ENCODE data around the gene CD69. TPM values are rescaled to one million over a fixed set of nuclear protein-coding genes. Genes with fewer than 3 reads are reported as not detected.

Gene CD69
- total RNA-seq, 1 experiment from 2014 or later: not detected

GRCh38 chr12:9761419-9761781, 699 bp upstream of the CD69 start:
- Histone ChIP-seq H3K9me3 (ENCODE audit: insufficient read depth, low read depth) (no peaks in the 10 kb centered on the region; the same call in 1 of the 2 replicates), H3K4me3 (no peak overlapping the region), H3K9me2 (ENCODE audit: insufficient read depth) (no peaks in the 10 kb centered on the region), H3K4me2 (no peak overlapping the region), H2AFZ (no peak overlapping the region), H3F3A (ENCODE audit: insufficient read depth, low read depth) (no peaks in the 10 kb centered on the region), H3K36me3 (ENCODE audit: low read depth) (no peaks in the 10 kb centered on the region), H3K4me1 (replicated peaks; ENCODE audit: insufficient read depth) (no peaks in the 10 kb centered on the region), H3K27me3 (ENCODE audit: insufficient read depth, low read depth) (no peaks in the 10 kb centered on the region), H3K79me2 (ENCODE audit: low read depth) (no peaks in the 10 kb centered on the region), H3K27ac (no peak overlapping the region), H4K20me1 (ENCODE audit: insufficient read depth) (no peaks in the 10 kb centered on the region)
- ChIA-PET POLR2A (ENCODE audit: unreplicated experiment) (interaction anchor here (0.6 kb wide), 1 partner anchor 80 kb away, joined by 8 read pairs; no protein-coding TSS in a partner anchor), CTCF (interaction anchor here (0.5 to 1.2 kb wide), 2 partner anchors 12 to 29 kb away, joined by 3 to 4 read pairs; no protein-coding TSS in a partner anchor)
- DNase-seq: no peak
- no TSS peak for BruUV-seq (replicated peaks)
- TF ChIP-seq EZH2 (IDR thresholded peaks at IDR 0.05; ENCODE audit: low read depth) (no peak), CTCF (conservative IDR thresholded peaks at IDR 0.05) (no peak)
- intact Hi-C loops (cut with micrococcal nuclease; ENCODE audit: unreplicated experiment): no loop called here

- Histone ChIP-seq H3K27me3 (ENCODE audit: insufficient read depth, low read depth) (no peaks in the 10 kb centered on the region), H3K4me3 (no peak overlapping the region), H3K4me1 (replicated peaks; ENCODE audit: insufficient read depth) (no peaks in the 10 kb centered on the region), H2AFZ (no peak overlapping the region), H3K9me2 (ENCODE audit: insufficient read depth) (no peaks in the 10 kb centered on the region), H3K9me3 (ENCODE audit: insufficient read depth, low read depth) (no peaks in the 10 kb centered on the region; the same call in 1 of the 2 replicates), H3K79me2 (ENCODE audit: low read depth) (no peaks in the 10 kb centered on the region), H3F3A (ENCODE audit: insufficient read depth, low read depth) (no peaks in the 10 kb centered on the region), H3K36me3 (ENCODE audit: low read depth) (no peaks in the 10 kb centered on the region), H3K27ac (no peak overlapping the region), H4K20me1 (ENCODE audit: insufficient read depth) (no peaks in the 10 kb centered on the region), H3K4me2 (no peak overlapping the region)
- TF ChIP-seq EZH2 (IDR thresholded peaks at IDR 0.05; ENCODE audit: low read depth): no peak
- intact Hi-C loops (cut with micrococcal nuclease; ENCODE audit: unreplicated experiment): no loop called here
- BruUV-seq (replicated peaks): no TSS peak
- no peak for DNase-seq
- ChIA-PET POLR2A (ENCODE audit: unreplicated experiment) (no interaction called here), CTCF (interaction anchor here (0.6 kb wide), 1 partner anchor 272 kb away, joined by 3 read pairs; no protein-coding TSS in a partner anchor)
Measured at GRCh38 chr12:9760120-9760519, 581 bp downstream of the CD69 start.

GRCh38 chr12:9759694-9760093, 1.0 kb downstream of the CD69 start:
- no peaks in the 10 kb centered on the region for H3K9me2 ChIP-seq (ENCODE audit: insufficient read depth)
- H3F3A ChIP-seq (ENCODE audit: insufficient read depth, low read depth): no peaks in the 10 kb centered on the region
- H2AFZ ChIP-seq: no peak overlapping the region
- no peaks in the 10 kb centered on the region for H3K36me3 ChIP-seq (ENCODE audit: low read depth)
- H3K9me3 ChIP-seq (ENCODE audit: insufficient read depth, low read depth): no peaks in the 10 kb centered on the region; the same call in 1 of the 2 replicates
- no peak overlapping the region for H3K4me3 ChIP-seq
- H3K27me3 ChIP-seq (ENCODE audit: insufficient read depth, low read depth): no peaks in the 10 kb centered on the region
- no peak overlapping the region for H3K4me2 ChIP-seq
- no peaks in the 10 kb centered on the region for H4K20me1 ChIP-seq (ENCODE audit: insufficient read depth)
- TF ChIP-seq CTCF (conservative IDR thresholded peaks at IDR 0.05): no peak
- ChIA-PET CTCF (interaction anchor here (0.6 kb wide), 1 partner anchor 273 kb away, joined by 3 read pairs; no protein-coding TSS in a partner anchor), POLR2A (ENCODE audit: unreplicated experiment) (interaction anchor here (0.7 kb wide), 1 partner anchor 802 kb away, joined by 3 read pairs; no protein-coding TSS in a partner anchor)
- intact Hi-C loops (cut with micrococcal nuclease; ENCODE audit: unreplicated experiment): loop anchor here (10.0 kb wide), 1 partner anchor 455 kb away; the partner anchor contains the start of gene GABARAPL1
- no TSS peak for BruUV-seq (replicated peaks)
- no peaks in the 10 kb centered on the region for H3K4me1 ChIP-seq (replicated peaks; ENCODE audit: insufficient read depth)
- no peak for DNase-seq
- no peaks in the 10 kb centered on the region for H3K79me2 ChIP-seq (ENCODE audit: low read depth)
- H3K27ac ChIP-seq: no peak overlapping the region
